Measurements from ENCODE around the gene SERPINA4.

GRCh38 chr14:94619297-94619696 is 58.1 kb downstream of the SERPINA4 start:
- no peak for TF ChIP-seq BACH1 (IDR thresholded peaks at IDR 0.05; ENCODE audit: low read length)
- TF ChIP-seq EZH2 (IDR thresholded peaks at IDR 0.05; ENCODE audit: low read depth, low read length, severe bottlenecking): no peak
- TF ChIP-seq CTCF (IDR thresholded peaks at IDR 0.05; ENCODE audit: control extremely low read depth in 1 of 3, insufficient read depth in 1 of 3, low read depth in 1 of 3, low read length in 3 of 3): no peak
- TF ChIP-seq TCF12 (IDR thresholded peaks at IDR 0.05; ENCODE audit: low read depth, low read length): no peak
- TF ChIP-seq EP300 (IDR thresholded peaks at IDR 0.05; ENCODE audit: borderline replicate concordance in 1 of 2, low read depth in 2 of 2, low read length in 2 of 2): no peak
- TF ChIP-seq YY1 (IDR thresholded peaks at IDR 0.05; ENCODE audit: low read depth, low read length): no peak
- no peak for TF ChIP-seq MAX (IDR thresholded peaks at IDR 0.05)
- no peak for TF ChIP-seq POLR2AphosphoS5 (IDR thresholded peaks at IDR 0.05; ENCODE audit: low read depth, low read length)
- no peak for TF ChIP-seq SIN3A (conservative IDR thresholded peaks at IDR 0.05 in 1 of 2, IDR thresholded peaks at IDR 0.05 in 1 of 2; ENCODE audit: low read depth in 1 of 2, low read length in 2 of 2)
- TF ChIP-seq POLR2A (IDR thresholded peaks at IDR 0.05; ENCODE audit: control extremely low read depth in 1 of 2, low read depth in 2 of 2, low read length in 2 of 2): no peak
- no peak for TF ChIP-seq EGR1 (IDR thresholded peaks at IDR 0.05; ENCODE audit: borderline replicate concordance, low read depth, low read length)

All from H1 (cell line).